Measurements from ENCODE around the gene MACROD1.

MACROD1 gene

GRCh38 chr11:64094463-64095260 is 71.3 kb downstream of the MACROD1 start:
- H3K27ac ChIP-seq: no peak overlapping the region
- no peak for TF ChIP-seq ZFX (IDR thresholded peaks at IDR 0.05; ENCODE audit: borderline replicate concordance)
- TF ChIP-seq, protein P1, sequence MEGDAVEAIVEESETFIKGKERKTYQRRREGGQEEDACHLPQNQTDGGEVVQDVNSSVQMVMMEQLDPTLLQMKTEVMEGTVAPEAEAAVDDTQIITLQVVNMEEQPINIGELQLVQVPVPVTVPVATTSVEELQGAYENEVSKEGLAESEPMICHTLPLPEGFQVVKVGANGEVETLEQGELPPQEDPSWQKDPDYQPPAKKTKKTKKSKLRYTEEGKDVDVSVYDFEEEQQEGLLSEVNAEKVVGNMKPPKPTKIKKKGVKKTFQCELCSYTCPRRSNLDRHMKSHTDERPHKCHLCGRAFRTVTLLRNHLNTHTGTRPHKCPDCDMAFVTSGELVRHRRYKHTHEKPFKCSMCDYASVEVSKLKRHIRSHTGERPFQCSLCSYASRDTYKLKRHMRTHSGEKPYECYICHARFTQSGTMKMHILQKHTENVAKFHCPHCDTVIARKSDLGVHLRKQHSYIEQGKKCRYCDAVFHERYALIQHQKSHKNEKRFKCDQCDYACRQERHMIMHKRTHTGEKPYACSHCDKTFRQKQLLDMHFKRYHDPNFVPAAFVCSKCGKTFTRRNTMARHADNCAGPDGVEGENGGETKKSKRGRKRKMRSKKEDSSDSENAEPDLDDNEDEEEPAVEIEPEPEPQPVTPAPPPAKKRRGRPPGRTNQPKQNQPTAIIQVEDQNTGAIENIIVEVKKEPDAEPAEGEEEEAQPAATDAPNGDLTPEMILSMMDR (IDR thresholded peaks at IDR 0.05): no peak

DNA sequence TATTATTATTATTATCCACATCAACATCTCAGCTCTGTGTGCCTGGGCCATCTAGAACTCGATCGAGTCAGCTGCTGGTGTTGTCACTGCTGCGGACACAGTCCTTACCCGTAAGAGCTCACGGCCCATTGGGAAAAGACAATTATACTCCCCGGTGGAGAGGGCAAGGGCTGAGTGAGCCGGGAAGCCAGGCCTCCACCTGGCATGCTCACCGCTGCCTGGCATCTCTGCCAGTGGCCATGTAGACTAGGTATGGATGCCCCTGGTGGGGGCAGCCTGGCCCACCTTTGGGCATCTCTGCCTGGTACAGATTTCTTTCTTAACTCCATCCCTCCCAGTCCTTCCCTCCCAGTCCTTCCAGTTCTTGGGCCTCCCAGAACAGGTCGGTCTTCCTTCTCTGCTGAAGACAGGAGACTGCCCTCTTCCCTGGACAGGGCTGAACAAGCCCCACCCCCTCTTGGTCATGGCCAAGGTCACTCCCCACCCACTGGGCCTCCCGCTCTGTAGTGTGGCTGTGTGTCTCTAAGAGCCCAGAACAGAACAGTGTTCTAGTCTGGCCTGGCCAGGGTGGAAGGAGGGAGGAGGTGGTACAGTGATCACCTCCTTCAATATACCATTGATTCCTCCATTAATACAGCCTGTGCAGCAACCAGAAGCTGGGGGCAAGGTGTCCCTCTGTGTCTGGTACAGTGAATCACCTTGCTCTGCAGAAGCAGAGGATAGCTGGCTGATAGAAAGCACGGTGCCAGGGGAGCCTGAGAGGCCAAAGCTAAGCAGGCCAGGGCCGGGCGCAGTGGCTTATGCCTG is 72.5 kb downstream of the MACROD1 start:
- TF ChIP-seq, protein P1 (IDR thresholded peaks at IDR 0.05): no peak
- no peak for TF ChIP-seq ZFX (IDR thresholded peaks at IDR 0.05; ENCODE audit: borderline replicate concordance)

GRCh38 chr11:64092761-64093136 is 73.2 kb downstream of the MACROD1 start:
- H3K27ac ChIP-seq: no peak overlapping the region
- TF ChIP-seq, protein P1 (IDR thresholded peaks at IDR 0.05): no peak
- no peak for TF ChIP-seq ZFX (IDR thresholded peaks at IDR 0.05; ENCODE audit: borderline replicate concordance)

More for the DNA sequence above, 72.5 kb downstream of the MACROD1 start:
- H3K27ac ChIP-seq: no peak overlapping the region

GRCh38 chr11:64092111-64092760 is 73.7 kb downstream of the MACROD1 start:
- H3K27ac ChIP-seq: no peak overlapping the region
- no peak for TF ChIP-seq ZFX (IDR thresholded peaks at IDR 0.05; ENCODE audit: borderline replicate concordance)
- TF ChIP-seq, protein P1 (IDR thresholded peaks at IDR 0.05): no peak

DNA sequence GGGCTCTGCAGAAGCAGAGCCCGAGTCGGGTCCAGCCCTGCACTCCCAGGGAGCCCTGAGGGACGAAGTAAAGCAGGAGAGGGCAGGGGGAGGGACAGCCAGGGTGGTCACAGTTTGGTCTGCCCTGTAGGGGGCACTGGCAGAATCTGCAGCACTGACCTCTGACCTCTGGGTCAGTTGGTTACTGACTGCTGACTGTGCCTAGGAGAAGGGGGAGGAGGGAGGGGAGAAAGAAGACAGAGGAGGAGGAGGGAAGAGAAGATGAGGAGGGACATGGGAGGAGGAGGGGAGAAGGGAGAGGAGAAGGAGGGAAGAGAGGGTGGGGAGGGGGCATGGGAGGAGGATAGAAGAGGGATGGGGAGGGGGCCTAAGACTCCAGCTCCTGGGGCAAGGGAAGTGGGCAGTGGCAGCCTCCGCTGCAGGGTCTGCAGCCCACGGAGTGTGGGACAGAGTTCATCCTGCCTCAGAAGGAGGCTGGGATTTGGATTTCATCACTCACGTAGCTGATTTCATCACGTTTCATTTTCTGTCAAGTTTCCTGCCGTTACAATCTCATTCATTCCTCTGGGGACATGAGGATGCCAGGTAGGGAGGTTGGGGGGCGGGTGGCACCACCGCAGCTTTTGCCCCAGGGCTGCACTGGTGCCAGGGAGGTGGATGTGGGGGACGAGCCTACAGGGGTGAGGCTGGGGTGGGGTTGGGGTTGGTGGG is 75.0 kb downstream of the MACROD1 start:
- no peak overlapping the region for H3K27ac ChIP-seq
- TF ChIP-seq, protein P1 (IDR thresholded peaks at IDR 0.05): no peak
- TF ChIP-seq ZFX (IDR thresholded peaks at IDR 0.05; ENCODE audit: borderline replicate concordance): no peak

DNA sequence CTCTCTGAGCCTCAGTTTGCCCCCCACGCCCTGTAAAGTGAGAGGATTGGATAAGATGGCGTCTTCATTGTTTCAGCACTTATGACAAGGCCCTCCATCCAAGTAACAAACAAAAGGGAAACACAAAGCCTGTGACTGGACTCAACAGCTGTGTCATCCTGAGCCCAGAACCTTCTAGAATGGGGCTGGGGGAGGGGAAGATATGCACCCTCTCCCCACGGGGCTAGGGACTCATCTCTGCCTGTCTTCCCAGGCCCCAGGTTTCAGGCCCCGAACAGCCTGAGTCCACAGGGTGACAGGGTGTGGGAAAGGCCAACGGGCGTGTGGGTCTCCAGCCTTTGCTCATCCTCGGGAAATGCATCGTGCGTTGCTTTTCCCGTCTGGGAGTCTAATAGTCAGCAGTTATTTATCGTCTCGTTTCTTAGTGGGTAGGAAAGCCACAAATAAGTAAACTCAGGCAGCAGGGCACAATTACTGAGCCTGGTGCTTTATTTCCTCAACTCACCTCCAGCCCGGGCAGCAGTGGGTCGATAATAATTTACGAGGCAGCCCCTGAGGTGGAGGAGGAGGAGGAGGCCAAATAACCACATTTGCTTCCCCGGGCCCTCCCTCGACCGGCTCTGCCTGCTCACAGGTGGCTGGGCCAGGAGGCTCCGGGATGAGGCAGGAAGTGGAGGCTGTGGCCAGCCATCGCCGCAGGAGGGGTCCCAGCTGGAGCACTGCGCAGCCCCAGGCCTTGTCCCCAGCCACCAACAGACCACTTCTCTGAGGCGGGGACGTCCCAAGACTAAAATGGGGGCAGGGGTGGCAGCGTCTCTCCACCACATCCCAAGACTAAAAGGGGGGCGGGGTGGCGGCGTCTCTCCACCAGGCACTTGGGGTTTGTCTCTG is 75.8 kb downstream of the MACROD1 start:
- TF ChIP-seq, protein P1 (IDR thresholded peaks at IDR 0.05): no peak
- no peak for TF ChIP-seq ZFX (IDR thresholded peaks at IDR 0.05; ENCODE audit: borderline replicate concordance)
- H3K27ac ChIP-seq: no peak overlapping the region
